Stimulated activated naive CD8-positive, alpha-beta T cell treated with anti-CD3 and anti-CD28 coated beads, Interleukin-15, Interleukin-2, amounts not matched to agents 100 U/mL and 50 U/mL, for 24 hours (primary cell): ENCODE measurements around the gene AGFG2.
"Not testable (repeated sequence)": the region's sequence is repeated elsewhere in the genome, so short reads cannot be mapped to it uniquely, and the experiment has no call there.

Experiments
- ATAC-seq: fragments of 150-1000 bp; cut with Tn5 transposase; one replicate; pipeline ENCODE4 v1.10.0; 2021
- DNase-seq: peaks from one replicate; pipeline ENCODE4 v3.0.0; 2021

The AGFG2 gene

GRCh38 chr7:100520138-100520537 is 18.9 kb upstream of the AGFG2 start:
- ATAC-seq: no peak
- DNase-seq: no peak

GRCh38 chr7:100521076-100521475 is 17.9 kb upstream of the AGFG2 start:
- no peak for DNase-seq
- no peak for ATAC-seq

GRCh38 chr7:100521909-100522593 is 17.0 kb upstream of the AGFG2 start:
- ATAC-seq, DNase-seq: not testable (repeated sequence)

- DNase-seq, ATAC-seq: not testable (repeated sequence)
These were observed 15.8 kb upstream of the AGFG2 start for GRCh38 chr7:100523192-100523591.

GRCh38 chr7:100528108-100528866 is 10.7 kb upstream of the AGFG2 start:
- ATAC-seq, DNase-seq: not testable (repeated sequence)

GRCh38 chr7:100532165-100533022 is 6.6 kb upstream of the AGFG2 start:
- ATAC-seq: no peak
- DNase-seq: no peak

- DNase-seq: not testable (repeated sequence)
These were observed 3.0 kb upstream of the AGFG2 start for GRCh38 chr7:100535982-100536381.

GRCh38 chr7:100536695-100537094 is 2.3 kb upstream of the AGFG2 start:
- not testable (repeated sequence) for ATAC-seq

More at GRCh38 chr7:100535982-100536381, 3.0 kb upstream of the AGFG2 start:
- not testable (repeated sequence) for ATAC-seq

GRCh38 chr7:100538348-100538653 is 702 bp upstream of the AGFG2 start:
- DNase-seq: no peak
- no peak for ATAC-seq

More at GRCh38 chr7:100536695-100537094, 2.3 kb upstream of the AGFG2 start:
- not testable (repeated sequence) for DNase-seq

GRCh38 chr7:100539436-100540006 is 518 bp downstream of the AGFG2 start:
- no peak for DNase-seq
- no peak for ATAC-seq

- no peak for ATAC-seq
- no peak for DNase-seq
These were observed 1.2 kb downstream of the AGFG2 start for GRCh38 chr7:100540073-100540723.

- not testable (repeated sequence) for ATAC-seq, DNase-seq
These were observed 2.3 kb downstream of the AGFG2 start for GRCh38 chr7:100541309-100541708.

GRCh38 chr7:100543586-100543985 is 4.6 kb downstream of the AGFG2 start:
- ATAC-seq (no peak), DNase-seq (no peak)

GRCh38 chr7:100544386-100544785 is 5.4 kb downstream of the AGFG2 start:
- no peak for DNase-seq
- no peak for ATAC-seq

- no peak for ATAC-seq
- DNase-seq: no peak
These were observed 6.0 kb downstream of the AGFG2 start for GRCh38 chr7:100544967-100545359.

- ATAC-seq: peak; percentile 85
- DNase-seq: peak; percentile 72
These were observed 6.5 kb downstream of the AGFG2 start for GRCh38 chr7:100545360-100546128.

GRCh38 chr7:100546129-100546925 is 7.3 kb downstream of the AGFG2 start:
- ATAC-seq: peak; percentile 35

GRCh38 chr7:100546926-100547800 is 8.2 kb downstream of the AGFG2 start:
- DNase-seq: no peak
- no peak for ATAC-seq

More at GRCh38 chr7:100546129-100546925, 7.3 kb downstream of the AGFG2 start:
- no peak for DNase-seq

- ATAC-seq: no peak
- DNase-seq: no peak
These were observed 8.9 kb downstream of the AGFG2 start for GRCh38 chr7:100547872-100548271.
